ENCODE measurements around the gene RPS6KA1. TPM values are rescaled to one million over a fixed set of nuclear protein-coding genes. Genes with fewer than 3 reads are reported as not detected.

RPS6KA1 gene
- total RNA-seq, 6 donors from 2014 or later = 91.1 to 161 (median 120) TPM

- WGBS, 2 donors = 62 to 76% methylated on average over 12 to 14 of the region's 14 CpGs
Observed at GRCh38 chr1:26553942-26554682, 24.6 kb downstream of the RPS6KA1 start.

GRCh38 chr1:26554781-26555180 is 25.2 kb downstream of the RPS6KA1 start:
- DNase-seq (no peak), ATAC-seq (ENCODE audit: low FRiP score in 2 of 2) (no peak)
- peaks cover 17 to 94% (median 86%) of the 10 kb centered on the region in 4 donors for H3K36me3 ChIP-seq
- H3K4me1 ChIP-seq = peaks cover 0 to 7% (median 0%) of the 10 kb centered on the region in 4 donors
- H3K27ac ChIP-seq = peak overlapping the region in 2 of 4 donors; percentile 28 to 54
- no peak overlapping the region for H3K4me3 ChIP-seq
- WGBS, 2 donors = 96 to 100% methylated on average over 10 of the region's 10 CpGs
- no peaks in the 10 kb centered on the region for H3K27me3 ChIP-seq
- H3K9me3 ChIP-seq = no peaks in the 10 kb centered on the region
- TF ChIP-seq POLR2A (IDR thresholded peaks at IDR 0.05) (no peak), POLR2AphosphoS5 (IDR thresholded peaks at IDR 0.05) (no peak)

More at GRCh38 chr1:26553942-26554682, 24.6 kb downstream of the RPS6KA1 start:
- Histone ChIP-seq H3K36me3 (peaks cover 17 to 91% (median 82%) of the 10 kb centered on the region in 4 donors), H3K9me3 (no peaks in the 10 kb centered on the region), H3K4me3 (no peak overlapping the region), H3K4me1 (peaks cover 0 to 7% (median 0%) of the 10 kb centered on the region in 4 donors), H3K27me3 (no peaks in the 10 kb centered on the region), H3K27ac (peak overlapping the region in 2 of 4 donors; percentile 25 to 35)
- DNase-seq (peak in 1 of 2 donors; percentile 57), ATAC-seq (ENCODE audit: low FRiP score in 2 of 2) (peak in 1 of 2 donors; percentile 62)
- TF ChIP-seq EP300 (IDR thresholded peaks at IDR 0.05) (no peak), POLR2A (IDR thresholded peaks at IDR 0.05) (no peak), CTCF (IDR thresholded peaks at IDR 0.05) (no peak), POLR2AphosphoS5 (IDR thresholded peaks at IDR 0.05) (no peak)

- 88 to 90% methylated on average over 1 to 10 of the region's 11 CpGs for WGBS, 2 donors
- Histone ChIP-seq H3K4me3 (no peak overlapping the region), H3K27me3 (no peaks in the 10 kb centered on the region), H3K9me3 (no peaks in the 10 kb centered on the region), H3K4me1 (peaks cover 0 to 7% (median 0%) of the 10 kb centered on the region in 4 donors), H3K27ac (peak overlapping the region in 2 of 4 donors; percentile 28 to 54), H3K36me3 (peaks cover 23 to 97% (median 93%) of the 10 kb centered on the region in 4 donors)
- no peak for TF ChIP-seq EP300 (IDR thresholded peaks at IDR 0.05)
- no peak for TF ChIP-seq CTCF (IDR thresholded peaks at IDR 0.05)
- no peak for ATAC-seq (ENCODE audit: low FRiP score in 2 of 2)
- DNase-seq = no peak
Observed at GRCh38 chr1:26555550-26555981, 26.0 kb downstream of the RPS6KA1 start.

- no peak overlapping the region for H3K4me3 ChIP-seq
- peak overlapping the region in 1 of 4 donors; percentile 54 for H3K27ac ChIP-seq
- H3K27me3 ChIP-seq = no peaks in the 10 kb centered on the region
- TF ChIP-seq POLR2AphosphoS5 (IDR thresholded peaks at IDR 0.05) = no peak
- no peak for TF ChIP-seq EP300 (IDR thresholded peaks at IDR 0.05)
- no peak for TF ChIP-seq POLR2A (IDR thresholded peaks at IDR 0.05)
- no peak for TF ChIP-seq CTCF (IDR thresholded peaks at IDR 0.05)
- 80 to 86% methylated on average over 1 to 2 of the region's 2 CpGs for WGBS, 2 donors
- peaks cover 25 to 97% (median 95%) of the 10 kb centered on the region in 4 donors for H3K36me3 ChIP-seq
- peaks cover 0 to 7% (median 0%) of the 10 kb centered on the region in 4 donors for H3K4me1 ChIP-seq
- H3K9me3 ChIP-seq = no peaks in the 10 kb centered on the region
- DNase-seq (no peak), ATAC-seq (ENCODE audit: low FRiP score in 2 of 2) (peak in 1 of 2 donors; percentile 26)
Observed at GRCh38 chr1:26556111-26556510, 26.6 kb downstream of the RPS6KA1 start.

- 94 to 97% methylated on average over 14 of the region's 14 CpGs for WGBS, 2 donors
- ATAC-seq (ENCODE audit: low FRiP score in 2 of 2) (no peak), DNase-seq (no peak)
- Histone ChIP-seq H3K36me3 (peaks cover 22 to 97% (median 95%) of the 10 kb centered on the region in 4 donors), H3K27ac (no peak overlapping the region), H3K4me1 (peaks cover 0 to 7% (median 0%) of the 10 kb centered on the region in 4 donors), H3K4me3 (no peak overlapping the region), H3K9me3 (no peaks in the 10 kb centered on the region), H3K27me3 (no peaks in the 10 kb centered on the region)
- TF ChIP-seq POLR2A (IDR thresholded peaks at IDR 0.05) (no peak), EP300 (IDR thresholded peaks at IDR 0.05) (no peak), CTCF (IDR thresholded peaks at IDR 0.05) (no peak)
Observed at GRCh38 chr1:26557008-26557407, 27.4 kb downstream of the RPS6KA1 start.

Data from upper lobe of left lung (tissue), 6 donors.